GM06990 (cell line): ENCODE data around the gene COL19A1.

Source experiments
- DNase-seq: peaks from one replicate; pipeline ENCODE4 v3.0.0-alpha.2; 2011; ENCODE audit not compliant: insufficient read length; ENCODE audit errors: extremely low read depth
- H3K27me3 ChIP-seq: replicated peaks from 2 replicates; pipeline ENCODE4 v1.6.0; 2011; ENCODE audit warnings: low read length; ENCODE audit not compliant: control insufficient read depth, insufficient read depth
- H3K36me3 ChIP-seq: 2 replicates; pipeline ENCODE4 v1.5.1; 2011; ENCODE audit warnings: low read length; ENCODE audit not compliant: control insufficient read depth, insufficient read depth
- H3K4me3 ChIP-seq: replicated peaks from 2 replicates; pipeline ENCODE4 v1.5.1; 2011; ENCODE audit warnings: low read depth, mild to moderate bottlenecking, control low read depth, low read length
- CTCF ChIP-seq: IDR thresholded peaks from 2 replicates; pipeline ENCODE4 v1.5.1; 2011; ENCODE audit warnings: low read length, control low read depth, mild to moderate bottlenecking, inconsistent platforms; ENCODE audit not compliant: insufficient read depth, poor library complexity, severe bottlenecking

Gene COL19A1

GRCh38 chr6:70241991-70242420, 375.6 kb downstream of the COL19A1 start:
- no peak for DNase-seq
- H3K27me3 ChIP-seq = no peaks in the 10 kb centered on the region
- no peak for TF ChIP-seq CTCF

GRCh38 chr6:70246118-70246517, 379.8 kb downstream of the COL19A1 start:
- Histone ChIP-seq H3K27me3 (no peaks in the 10 kb centered on the region; the same call in 1 of the 2 replicates), H3K36me3 (no peaks in the 10 kb centered on the region), H3K4me3 (no peak overlapping the region)
- DNase-seq = no peak
- TF ChIP-seq CTCF = no peak

More at GRCh38 chr6:70241991-70242420, 375.6 kb downstream of the COL19A1 start:
- Histone ChIP-seq H3K4me3 (no peak overlapping the region), H3K36me3 (no peaks in the 10 kb centered on the region)

GRCh38 chr6:70252604-70253003, 386.2 kb downstream of the COL19A1 start:
- H3K36me3 ChIP-seq = no peaks in the 10 kb centered on the region
- no peaks in the 10 kb centered on the region; the same call in 1 of the 2 replicates for H3K27me3 ChIP-seq
- DNase-seq = no peak
- no peak overlapping the region for H3K4me3 ChIP-seq
- no peak for TF ChIP-seq CTCF

GRCh38 chr6:70253923-70254322, 387.6 kb downstream of the COL19A1 start:
- no peak for DNase-seq
- no peaks in the 10 kb centered on the region for H3K36me3 ChIP-seq
- no peak for TF ChIP-seq CTCF
- H3K27me3 ChIP-seq = no peaks in the 10 kb centered on the region; the same call in 1 of the 2 replicates
- H3K4me3 ChIP-seq = no peak overlapping the region

GRCh38 chr6:70254784-70255183, 388.4 kb downstream of the COL19A1 start:
- TF ChIP-seq CTCF = no peak
- Histone ChIP-seq H3K4me3 (no peak overlapping the region), H3K36me3 (no peaks in the 10 kb centered on the region), H3K27me3 (no peaks in the 10 kb centered on the region; the same call in 1 of the 2 replicates)
- DNase-seq = no peak

GRCh38 chr6:70257768-70258273, 391.5 kb downstream of the COL19A1 start:
- no peak for DNase-seq
- H3K27me3 ChIP-seq = no peaks in the 10 kb centered on the region
- H3K4me3 ChIP-seq = no peak overlapping the region
- TF ChIP-seq CTCF = no peak
- H3K36me3 ChIP-seq = no peaks in the 10 kb centered on the region
